IPS-NIHi7 (cell line): ENCODE measurements around the gene BRWD1.

ENCODE experiments used
- DNase-seq: peaks from one replicate; pipeline ENCODE4 v3.0.0; 2012; ENCODE audit warnings: mixed read lengths; ENCODE audit errors: extremely low spot score

BRWD1 gene

DNA sequence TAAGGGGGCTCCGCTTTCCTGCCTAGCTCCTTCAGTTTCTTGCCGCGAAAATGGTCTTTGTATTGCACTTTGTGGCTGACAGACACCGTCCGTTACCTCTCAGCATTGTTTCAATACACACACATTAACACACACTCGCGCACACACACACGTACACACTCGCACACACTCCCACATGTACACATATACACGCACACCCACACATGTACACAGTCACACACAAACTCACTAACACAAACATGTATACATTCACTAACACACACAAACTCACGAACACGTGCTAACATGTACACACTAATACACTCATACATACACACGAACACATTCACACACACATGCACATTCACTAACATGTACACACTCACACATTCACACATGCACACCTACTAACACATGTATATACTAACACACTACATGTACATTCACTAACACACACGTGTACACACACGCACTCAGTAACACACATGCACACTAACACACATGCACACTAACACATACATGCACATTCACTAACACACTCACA is 179.1 kb downstream of the BRWD1 start:
- DNase-seq = no peak
